ENCODE measurements around the gene RTN4R.

Gene RTN4R

DNA sequence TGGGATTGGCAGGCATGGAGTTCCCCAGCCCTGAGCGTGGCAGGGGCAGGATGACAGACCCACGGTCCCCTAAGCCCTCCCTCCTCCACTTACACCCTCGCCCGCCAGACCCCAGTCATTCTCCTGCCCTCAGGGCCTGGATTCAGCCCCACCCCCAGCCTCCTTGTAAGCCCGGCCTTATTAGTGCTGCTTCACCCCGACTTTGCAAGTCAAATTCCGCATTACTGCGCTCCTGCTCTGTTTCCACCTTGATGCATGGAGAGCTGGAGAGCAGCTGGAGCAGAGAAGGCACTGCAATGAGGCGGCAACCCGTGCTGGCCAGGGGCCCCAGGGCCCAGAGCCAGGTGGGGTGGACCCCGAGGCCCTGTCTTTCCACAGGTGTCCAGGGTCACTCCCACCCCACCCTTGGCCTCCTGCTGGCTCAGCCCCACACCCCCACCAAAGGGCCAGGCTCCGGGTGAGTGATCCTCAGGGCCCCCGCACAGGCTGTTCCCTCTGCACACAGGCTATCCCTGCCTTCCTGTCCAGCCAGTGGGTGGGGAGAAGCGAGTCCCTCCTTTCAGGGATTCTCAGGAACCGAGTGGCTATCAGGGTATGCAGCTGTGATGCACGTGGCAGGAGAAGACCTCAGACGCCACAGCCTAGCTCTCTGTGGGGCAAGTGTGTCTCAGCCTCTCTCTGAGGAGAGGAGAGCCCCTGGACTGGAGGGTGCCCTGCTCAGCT lies 36.4 kb downstream of the RTN4R start:
- TF ChIP-seq, protein P1, sequence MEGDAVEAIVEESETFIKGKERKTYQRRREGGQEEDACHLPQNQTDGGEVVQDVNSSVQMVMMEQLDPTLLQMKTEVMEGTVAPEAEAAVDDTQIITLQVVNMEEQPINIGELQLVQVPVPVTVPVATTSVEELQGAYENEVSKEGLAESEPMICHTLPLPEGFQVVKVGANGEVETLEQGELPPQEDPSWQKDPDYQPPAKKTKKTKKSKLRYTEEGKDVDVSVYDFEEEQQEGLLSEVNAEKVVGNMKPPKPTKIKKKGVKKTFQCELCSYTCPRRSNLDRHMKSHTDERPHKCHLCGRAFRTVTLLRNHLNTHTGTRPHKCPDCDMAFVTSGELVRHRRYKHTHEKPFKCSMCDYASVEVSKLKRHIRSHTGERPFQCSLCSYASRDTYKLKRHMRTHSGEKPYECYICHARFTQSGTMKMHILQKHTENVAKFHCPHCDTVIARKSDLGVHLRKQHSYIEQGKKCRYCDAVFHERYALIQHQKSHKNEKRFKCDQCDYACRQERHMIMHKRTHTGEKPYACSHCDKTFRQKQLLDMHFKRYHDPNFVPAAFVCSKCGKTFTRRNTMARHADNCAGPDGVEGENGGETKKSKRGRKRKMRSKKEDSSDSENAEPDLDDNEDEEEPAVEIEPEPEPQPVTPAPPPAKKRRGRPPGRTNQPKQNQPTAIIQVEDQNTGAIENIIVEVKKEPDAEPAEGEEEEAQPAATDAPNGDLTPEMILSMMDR (IDR thresholded peaks at IDR 0.05; ENCODE audit: insufficient read depth, low read depth, low read length, missing control alignments): no peak
- no peak for DNase-seq (ENCODE audit: low read depth)
- H3K4me3 ChIP-seq (ENCODE audit: low read length): no peak overlapping the region

DNA sequence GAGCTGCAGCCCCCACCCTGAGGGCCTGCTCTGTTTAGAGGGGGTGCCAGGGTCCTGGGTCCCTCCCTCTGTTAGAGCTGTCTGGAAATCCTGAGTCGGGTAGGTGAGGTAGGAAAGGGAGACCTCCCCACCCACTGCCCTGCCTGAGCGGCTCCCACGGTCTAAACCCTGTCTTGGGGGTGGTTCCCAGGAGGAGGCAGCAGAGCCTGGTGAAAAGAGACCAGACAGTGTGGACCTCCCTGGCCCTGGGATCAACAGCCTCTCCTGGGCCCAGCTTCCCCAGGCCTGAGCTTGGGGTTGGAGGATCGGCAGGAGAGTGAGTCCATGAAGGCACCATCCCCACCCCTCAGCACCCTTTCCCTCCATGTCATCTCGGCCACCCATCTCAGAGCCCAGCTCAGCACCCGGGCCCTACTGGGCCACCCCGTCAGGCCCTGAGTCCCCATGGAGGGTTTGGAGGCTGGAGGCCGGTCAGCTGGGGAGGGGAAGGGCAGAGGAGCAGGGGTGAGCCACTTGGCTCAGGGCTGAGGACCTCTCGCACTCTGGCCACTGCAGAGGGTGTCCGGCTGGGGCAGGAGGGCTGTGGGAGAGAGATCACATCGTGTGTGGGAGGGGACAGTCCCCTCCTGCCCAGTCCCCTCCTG lies 37.2 kb downstream of the RTN4R start:
- TF ChIP-seq, protein P1 (IDR thresholded peaks at IDR 0.05; ENCODE audit: insufficient read depth, low read depth, low read length, missing control alignments): no peak
- no peak for DNase-seq (ENCODE audit: low read depth)
- H3K4me3 ChIP-seq (ENCODE audit: low read length): no peak overlapping the region

DNA sequence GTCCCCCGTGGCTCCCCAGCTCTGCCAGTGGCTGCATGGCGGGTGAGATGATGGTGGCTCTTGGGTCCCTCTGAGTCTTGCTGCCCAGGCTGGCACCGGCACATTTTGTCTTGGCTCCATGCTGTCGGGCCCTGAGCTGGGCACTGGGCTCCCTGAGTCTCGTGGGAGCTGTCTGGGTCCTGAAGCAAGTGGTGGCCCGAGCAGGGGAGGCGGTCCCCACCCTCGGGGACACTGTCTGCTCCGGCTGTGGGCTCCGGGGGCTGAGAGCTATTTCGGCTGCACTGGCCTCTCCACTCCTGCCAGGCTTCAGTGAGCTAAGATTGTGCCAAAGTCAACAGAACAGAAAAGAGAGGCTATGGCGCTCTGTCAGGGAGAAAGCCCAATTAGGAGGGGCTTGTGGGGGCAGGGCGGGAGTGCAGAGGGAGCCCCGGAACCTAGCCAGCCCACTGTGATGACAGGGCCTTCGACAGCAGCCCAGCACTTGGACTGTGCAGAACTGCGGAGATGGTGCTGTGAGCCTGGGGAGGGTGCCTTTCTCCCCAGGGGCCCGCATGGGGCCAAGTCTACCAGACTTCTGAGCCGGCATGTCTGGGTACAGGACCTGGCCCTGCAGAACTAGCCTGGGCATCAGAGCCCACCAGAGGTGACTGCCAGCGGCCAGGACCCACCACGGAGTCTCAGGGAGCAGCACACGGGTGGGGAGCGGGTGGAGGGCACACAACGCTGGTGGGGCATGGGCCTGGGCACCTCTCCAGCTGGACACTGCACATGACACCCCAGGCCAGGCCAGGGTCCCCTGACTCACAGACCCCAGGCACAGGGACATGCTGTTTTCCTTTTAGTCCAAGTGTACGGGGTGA lies 38.0 kb downstream of the RTN4R start:
- DNase-seq (ENCODE audit: low read depth): no peak
- no peak overlapping the region for H3K4me3 ChIP-seq (ENCODE audit: low read length)
- TF ChIP-seq, protein P1 (IDR thresholded peaks at IDR 0.05; ENCODE audit: insufficient read depth, low read depth, low read length, missing control alignments): no peak

DNA sequence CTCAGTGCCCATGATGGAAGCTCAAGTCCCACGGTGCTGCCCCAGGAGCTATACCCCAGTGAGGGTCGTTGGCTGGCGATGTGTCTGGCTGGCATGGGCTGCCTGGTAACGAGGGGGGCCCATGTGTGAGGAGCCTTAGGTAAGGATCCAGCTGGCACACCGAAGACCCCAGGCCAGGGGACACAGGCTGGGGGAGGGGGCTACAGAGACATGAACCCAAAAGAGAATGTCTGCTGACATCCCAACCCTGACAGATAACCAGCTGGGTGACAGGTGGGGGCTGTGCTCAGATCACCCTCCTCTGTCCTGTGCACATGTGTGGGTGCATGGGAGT lies 39.2 kb downstream of the RTN4R start:
- DNase-seq (ENCODE audit: low read depth): no peak
- no peak overlapping the region for H3K4me3 ChIP-seq (ENCODE audit: low read length)
- TF ChIP-seq, protein P1 (IDR thresholded peaks at IDR 0.05; ENCODE audit: insufficient read depth, low read depth, low read length, missing control alignments): no peak

DNA sequence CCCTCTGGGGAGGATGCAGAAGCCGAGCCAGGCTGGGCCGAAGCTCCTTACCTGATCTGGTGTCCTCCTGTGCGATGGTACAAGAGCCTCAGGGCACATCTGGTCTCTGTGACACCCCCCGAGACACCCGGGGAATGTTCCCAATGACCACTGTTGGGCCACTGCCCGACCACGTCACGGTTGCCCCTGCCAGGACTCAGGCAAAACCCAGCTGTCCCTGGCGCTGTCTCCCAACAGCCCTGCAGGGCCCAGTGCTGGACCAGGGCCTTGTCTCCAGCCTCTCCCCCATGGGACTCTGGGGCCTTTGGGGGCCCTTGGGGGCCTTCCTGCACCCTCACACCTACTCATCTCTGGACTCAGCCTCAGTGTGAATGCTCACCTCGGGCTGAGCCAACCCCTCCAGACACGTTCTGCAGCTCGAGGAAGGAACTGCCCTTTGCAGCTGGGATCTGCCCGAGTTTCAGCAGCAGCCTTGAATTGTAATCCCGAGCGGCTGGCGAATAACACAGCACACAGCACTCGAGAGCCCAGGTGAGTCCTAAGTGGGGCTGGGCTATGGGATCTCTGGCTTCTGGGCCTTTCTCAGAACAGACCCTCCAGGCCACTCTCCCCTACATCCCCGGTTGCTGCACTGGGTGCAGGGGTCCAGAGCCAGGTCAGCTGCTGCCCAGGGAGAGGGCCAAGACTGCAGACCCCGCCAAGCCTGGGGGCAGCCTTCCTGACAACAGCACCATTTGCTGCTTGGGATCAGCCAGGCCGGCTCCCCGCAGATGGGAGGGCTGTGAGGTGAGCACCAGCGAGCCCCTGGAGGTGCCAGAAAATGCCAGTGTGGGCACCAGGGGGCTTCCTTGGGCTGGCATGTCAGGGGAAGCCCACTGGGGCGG lies 39.8 kb downstream of the RTN4R start:
- TF ChIP-seq, protein P1 (IDR thresholded peaks at IDR 0.05; ENCODE audit: insufficient read depth, low read depth, low read length, missing control alignments): no peak

DNA sequence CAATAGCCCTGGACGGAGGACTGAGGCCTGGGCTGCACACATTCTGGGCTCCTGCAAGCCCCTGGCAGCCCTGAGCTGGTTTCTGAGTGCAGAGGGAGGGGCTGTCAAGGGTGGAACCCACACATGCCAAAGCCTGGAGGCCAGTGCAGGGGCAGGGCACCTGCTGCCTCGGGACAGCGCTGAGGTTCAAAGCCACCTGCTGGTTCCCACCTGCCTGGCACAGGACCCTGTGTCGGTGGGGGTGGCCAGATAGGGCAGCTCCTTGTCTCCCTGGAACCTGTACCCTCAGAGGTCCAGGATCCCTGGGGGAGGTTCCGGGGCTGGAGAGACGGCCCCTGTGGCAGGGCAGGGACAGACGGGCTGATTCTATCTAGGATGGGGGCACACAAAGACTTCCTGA lies 40.8 kb downstream of the RTN4R start:
- no peak for DNase-seq (ENCODE audit: low read depth)
- TF ChIP-seq, protein P1 (IDR thresholded peaks at IDR 0.05; ENCODE audit: insufficient read depth, low read depth, low read length, missing control alignments): no peak
- no peak overlapping the region for H3K4me3 ChIP-seq (ENCODE audit: low read length)

More for the DNA sequence above, 39.8 kb downstream of the RTN4R start:
- no peak overlapping the region for H3K4me3 ChIP-seq (ENCODE audit: low read length)
- no peak for DNase-seq (ENCODE audit: low read depth)
